ENCODE data around the gene GSG1L.

GSG1L gene

GRCh38 chr16:27742333-27742732 lies 321.2 kb downstream of the GSG1L start:
- DNase-seq (ENCODE audit: low read depth in 1 of 2, low spot score in 1 of 2) = no peak

DNA sequence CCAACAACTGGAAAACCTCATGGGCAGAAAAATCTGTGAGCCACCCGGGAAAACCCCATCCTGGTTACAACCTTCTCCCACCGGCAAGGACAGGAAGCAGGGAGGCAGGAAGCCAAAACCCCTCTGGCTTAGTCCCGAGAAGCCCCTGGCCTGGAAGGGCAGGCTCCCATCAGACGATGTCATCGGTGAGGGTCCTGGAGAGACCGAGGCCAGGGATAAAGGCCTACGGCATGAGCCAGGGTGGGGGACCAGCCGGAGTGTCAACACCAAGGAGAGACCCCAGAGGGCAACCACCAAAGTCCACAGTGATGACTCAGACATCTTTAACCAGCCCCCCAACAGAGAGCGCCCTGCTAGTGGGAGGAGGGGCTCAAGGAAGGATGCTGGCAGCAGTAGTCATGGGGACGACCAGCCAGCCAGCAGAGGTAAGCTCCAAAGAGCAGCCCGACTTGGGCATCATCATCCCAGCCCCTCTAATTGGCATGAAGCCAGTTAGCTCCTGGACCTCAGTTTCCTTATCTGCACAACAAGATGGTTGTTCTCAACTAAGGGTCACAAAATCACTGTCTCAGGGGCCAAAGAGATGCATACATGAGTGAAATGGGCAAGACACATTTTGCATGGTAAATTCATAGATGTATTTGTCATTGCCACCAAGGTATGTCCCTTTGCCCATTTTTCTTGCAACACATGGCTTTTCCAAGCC lies 322.9 kb downstream of the GSG1L start:
- DNase-seq (ENCODE audit: low read depth in 1 of 2, low spot score in 1 of 2) = no peak

GRCh38 chr16:27739606-27740357 lies 323.7 kb downstream of the GSG1L start:
- DNase-seq (ENCODE audit: low read depth in 1 of 2, low spot score in 1 of 2) = no peak

DNA sequence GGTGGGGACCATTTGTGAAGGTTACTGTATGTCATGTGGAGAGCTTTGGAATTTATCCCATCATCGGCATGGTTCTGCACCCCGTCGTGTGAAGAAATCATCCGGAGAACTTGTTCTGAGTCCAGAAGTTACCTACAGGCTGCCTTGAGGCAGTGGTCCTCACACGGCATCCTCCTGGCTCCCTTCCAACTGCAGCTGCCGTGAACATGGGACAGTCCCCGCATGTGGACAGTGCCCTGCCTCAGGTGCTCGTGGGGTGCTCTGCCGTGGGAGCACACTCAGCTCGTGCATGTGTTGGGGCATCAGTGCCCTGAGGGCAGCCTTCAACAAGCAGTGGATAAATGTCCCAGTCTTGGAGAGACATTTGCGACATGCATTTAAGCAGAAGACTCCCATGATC lies 324.9 kb downstream of the GSG1L start:
- DNase-seq (ENCODE audit: low read depth in 1 of 2, low spot score in 1 of 2) = no peak

Measured in activated T-helper 1 cell treated with anti-CD3 and anti-CD28 coated beads, Interleukin-2, amount 50 U/mL, for 16 hours (primary cell).